HFFc6 (cell line): Measurements from ENCODE around the gene PGAP1. TPM values are rescaled to one million over a fixed set of nuclear protein-coding genes. Genes with fewer than 3 reads are reported as not detected.

Experiments
- DNase-seq: peaks from one replicate; pipeline ENCODE4 v3.0.0-alpha.2; 2018
- H3K27ac Mint-ChIP-seq: 2 replicates; pipeline ENCODE4 v1.8.0; 2020; ENCODE audit warnings: mild to moderate bottlenecking, mixed read lengths
- H3K27me3 Mint-ChIP-seq: 2 replicates; pipeline ENCODE4 v1.8.0; 2021; ENCODE audit warnings: mild to moderate bottlenecking, moderate library complexity, mixed read lengths; ENCODE audit not compliant: insufficient read depth
- H3K36me3 Mint-ChIP-seq: 2 replicates; pipeline ENCODE4 v1.8.0; 2021; ENCODE audit warnings: low read depth, mixed read lengths
- H3K4me1 Mint-ChIP-seq: 2 replicates; pipeline ENCODE4 v1.8.0; 2020; ENCODE audit warnings: low read depth, mixed read lengths
- H3K4me3 Mint-ChIP-seq: 2 replicates; pipeline ENCODE4 v1.8.0; 2020; ENCODE audit warnings: mild to moderate bottlenecking, moderate library complexity, mixed read lengths
- H3K9me3 Mint-ChIP-seq: 2 replicates; pipeline ENCODE4 v1.8.0; 2020; ENCODE audit warnings: mild to moderate bottlenecking, mixed read lengths
- CTCF ChIP-seq: fragments of 200-600 bp; sonication (generic); IDR thresholded peaks from 2 replicates; pipeline ENCODE4 v1.5.0; 2021; ENCODE audit warnings: antibody characterized with exemption, mild to moderate bottlenecking
- total RNA-seq, 6 experiments: library from RNA; stranded (reverse); fragmentation: NEBNext Ultra II Directional; extraction: Animal tissue kit (Norgen Biotek cat#: 25700); gene quantifications; 2 replicates in 1 of 6; 3 replicates in 5 of 6; pipeline ENCODE4 v1.2.3, GENCODE V29; 2021

PGAP1 gene
- total RNA-seq, 6 experiments from 2014 or later = 6.0 to 9.4 (median 7.3) TPM

- H3K27me3 Mint-ChIP-seq = no peaks in the 10 kb centered on the region; the same call in 1 of the 2 replicates
- no peak for TF ChIP-seq CTCF
- H3K4me1 Mint-ChIP-seq = peaks cover 22% of the 10 kb centered on the region
- H3K4me3 Mint-ChIP-seq = peak overlapping the region; percentile 9
- H3K36me3 Mint-ChIP-seq = no peaks in the 10 kb centered on the region
- peak overlapping the region; percentile 1; the same call in 1 of the 2 replicates for H3K27ac Mint-ChIP-seq
- DNase-seq = no peak
- no peaks in the 10 kb centered on the region for H3K9me3 Mint-ChIP-seq
Measured at GRCh38 chr2:196941398-196942078, 15.0 kb upstream of the PGAP1 start.

- no peak for TF ChIP-seq CTCF
- Mint-ChIP-seq H3K4me3 (no peak overlapping the region), H3K4me1 (peaks cover 22% of the 10 kb centered on the region), H3K9me3 (no peaks in the 10 kb centered on the region), H3K27me3 (no peaks in the 10 kb centered on the region; the same call in 1 of the 2 replicates), H3K36me3 (no peaks in the 10 kb centered on the region), H3K27ac (no peak overlapping the region)
- DNase-seq = peak; percentile 46
Measured at GRCh38 chr2:196939371-196939770, 12.9 kb upstream of the PGAP1 start.

GRCh38 chr2:196935432-196935831 is 8.9 kb upstream of the PGAP1 start:
- H3K4me1 Mint-ChIP-seq = peaks cover 15% of the 10 kb centered on the region
- H3K9me3 Mint-ChIP-seq = no peaks in the 10 kb centered on the region
- no peak overlapping the region for H3K27ac Mint-ChIP-seq
- H3K4me3 Mint-ChIP-seq = no peak overlapping the region
- H3K36me3 Mint-ChIP-seq = no peaks in the 10 kb centered on the region
- TF ChIP-seq CTCF = no peak
- no peak for DNase-seq
- H3K27me3 Mint-ChIP-seq = no peaks in the 10 kb centered on the region; the same call in 1 of the 2 replicates

- H3K27me3 Mint-ChIP-seq = no peaks in the 10 kb centered on the region
- no peak overlapping the region for H3K4me3 Mint-ChIP-seq
- peaks cover 11% of the 10 kb centered on the region for H3K4me1 Mint-ChIP-seq
- no peak overlapping the region for H3K27ac Mint-ChIP-seq
- no peaks in the 10 kb centered on the region for H3K36me3 Mint-ChIP-seq
- DNase-seq = no peak
- H3K9me3 Mint-ChIP-seq = no peaks in the 10 kb centered on the region
- no peak for TF ChIP-seq CTCF
Measured at GRCh38 chr2:196934672-196935071, 8.2 kb upstream of the PGAP1 start.

GRCh38 chr2:196931555-196931954 is 5.0 kb upstream of the PGAP1 start:
- Mint-ChIP-seq H3K9me3 (no peaks in the 10 kb centered on the region), H3K4me1 (peaks cover 12% of the 10 kb centered on the region), H3K36me3 (no peaks in the 10 kb centered on the region), H3K27me3 (peaks cover 2% of the 10 kb centered on the region), H3K27ac (no peak overlapping the region), H3K4me3 (no peak overlapping the region)
- TF ChIP-seq CTCF = no peak
- no peak for DNase-seq
